Stimulated activated effector memory CD8-positive, alpha-beta T cell treated with anti-CD3 and anti-CD28 coated beads, Interleukin-12 subunit alpha, Interleukin-12 subunit beta, amount 100 ng/mL, for 72 hours (primary cell): Measurements from ENCODE around the gene DNAAF8.

Experiments
- ATAC-seq: fragments of 150-1000 bp; cut with Tn5 transposase; 2 replicates; pipeline ENCODE4 v1.10.0; 2021
- DNase-seq, 2 donors: peaks; one replicate each; pipeline ENCODE4 v3.0.0; 2021 to 2022; ENCODE audit warnings: low spot score in 2 of 2
- H3K27ac Mint-ChIP-seq: one replicate; pipeline ENCODE4 v1.8.0; 2022; ENCODE audit warnings: mild to moderate bottlenecking, mixed read lengths
- H3K36me3 Mint-ChIP-seq: one replicate; pipeline ENCODE4 v1.8.0; 2022; ENCODE audit warnings: mild to moderate bottlenecking, mixed read lengths
- H3K4me1 Mint-ChIP-seq: one replicate; pipeline ENCODE4 v1.8.0; 2022; ENCODE audit warnings: mixed read lengths
- H3K4me3 Mint-ChIP-seq: one replicate; pipeline ENCODE4 v1.8.0; 2022; ENCODE audit warnings: mild to moderate bottlenecking, mixed read lengths
- H3K9me3 Mint-ChIP-seq: one replicate; pipeline ENCODE4 v1.8.0; 2022; ENCODE audit warnings: mixed read lengths

The DNAAF8 gene

DNA sequence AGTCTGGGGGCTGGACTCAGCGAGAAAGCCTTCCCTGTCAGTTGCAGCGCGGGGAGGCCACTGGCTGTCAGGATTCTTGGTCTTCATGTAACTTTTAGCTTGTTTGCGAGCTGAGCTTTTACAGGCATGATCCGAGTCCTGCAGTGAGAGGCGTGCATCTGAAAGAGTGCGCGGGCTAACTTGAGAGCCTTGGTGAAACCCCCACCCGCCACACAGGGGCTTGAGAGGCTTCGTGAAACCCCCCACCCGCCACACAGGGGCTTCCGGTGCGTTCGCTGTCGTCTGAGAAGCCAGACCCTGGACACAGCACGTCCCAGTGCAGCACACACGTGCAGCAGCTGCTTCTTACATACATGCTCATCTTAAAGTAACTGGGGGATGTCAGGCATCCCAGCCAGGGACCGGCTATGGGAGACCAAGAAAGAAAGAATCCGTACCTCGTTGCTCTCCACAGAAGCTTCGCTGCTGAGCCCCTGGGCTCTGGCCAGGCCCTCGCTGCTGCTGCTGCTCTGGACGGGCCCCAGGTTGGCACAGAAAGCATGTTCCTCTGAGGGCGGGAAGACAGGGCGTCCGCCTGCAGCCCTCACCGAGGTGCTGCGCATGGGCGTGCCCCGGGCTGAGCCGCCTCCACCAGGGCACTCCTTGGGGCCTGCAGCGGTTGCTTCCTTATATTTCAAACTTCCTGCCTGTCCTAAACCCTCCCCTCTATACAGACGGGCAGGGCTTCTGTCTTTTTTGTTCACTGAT lies 33.2 kb upstream of the DNAAF8 start:
- H3K36me3 Mint-ChIP-seq, result peaks cover 48% of the 10 kb centered on the region
- no peaks in the 10 kb centered on the region for H3K9me3 Mint-ChIP-seq
- H3K4me3 Mint-ChIP-seq, result no peak overlapping the region
- no peaks in the 10 kb centered on the region for H3K4me1 Mint-ChIP-seq
- ATAC-seq, result no peak
- H3K27ac Mint-ChIP-seq, result peak overlapping the region; percentile 48
- no peak for DNase-seq

DNA sequence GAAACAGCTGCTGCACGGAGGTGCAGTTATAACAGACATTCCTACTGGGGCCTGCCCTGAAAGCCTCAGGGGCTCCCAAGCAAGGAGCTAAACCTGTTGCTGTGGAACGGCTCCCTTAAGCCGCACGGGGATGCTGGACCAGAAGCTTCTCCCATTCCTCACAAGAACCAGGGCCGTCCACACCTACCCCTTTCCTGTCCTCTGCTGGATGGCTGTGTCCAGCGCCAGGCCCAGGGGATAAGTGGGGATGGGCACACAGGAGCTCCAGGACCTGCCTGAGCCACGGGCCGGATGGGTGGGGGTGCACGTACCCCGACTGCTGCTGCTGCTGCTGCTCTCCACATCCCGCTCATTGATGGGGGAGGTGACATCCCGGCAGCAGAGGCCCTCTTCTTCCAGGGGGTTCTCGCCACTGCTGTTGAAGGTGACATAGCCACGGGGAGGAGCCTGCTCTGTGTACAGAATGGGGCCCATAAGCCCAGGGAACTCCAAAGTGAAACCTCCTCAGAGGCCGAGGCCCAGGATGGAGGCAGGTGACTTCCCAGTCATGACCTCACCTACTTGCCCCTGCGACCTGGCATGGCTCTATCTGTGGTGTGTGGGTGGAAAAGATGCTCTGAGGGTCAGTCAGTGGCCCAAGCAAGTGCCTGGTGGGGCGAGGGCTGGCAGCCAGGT lies 32.4 kb upstream of the DNAAF8 start:
- no peaks in the 10 kb centered on the region for H3K9me3 Mint-ChIP-seq
- H3K4me1 Mint-ChIP-seq, result peaks cover 4% of the 10 kb centered on the region
- peaks cover 46% of the 10 kb centered on the region for H3K36me3 Mint-ChIP-seq
- ATAC-seq (no peak), DNase-seq (no peak)
- no peak overlapping the region for H3K4me3 Mint-ChIP-seq
- peak overlapping the region; percentile 37 for H3K27ac Mint-ChIP-seq

DNA sequence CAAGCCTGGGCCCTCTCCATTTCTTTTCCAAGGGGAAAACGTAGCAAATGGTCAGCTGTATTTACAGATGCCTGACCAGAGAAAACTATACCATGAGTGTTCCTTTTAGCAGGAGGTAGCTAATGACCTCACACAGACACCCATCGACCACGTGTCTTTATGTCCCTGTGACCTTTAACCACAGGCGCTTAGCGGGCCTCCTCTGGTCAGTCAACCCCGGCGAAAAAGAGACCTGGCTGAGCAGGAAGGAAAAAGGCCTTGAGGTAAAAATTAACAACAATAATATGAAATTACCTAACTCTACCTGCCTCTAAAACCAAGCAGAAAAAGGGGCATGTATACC lies 31.9 kb upstream of the DNAAF8 start:
- DNase-seq (no peak), ATAC-seq (no peak)
- H3K4me3 Mint-ChIP-seq, result no peak overlapping the region
- H3K27ac Mint-ChIP-seq, result peak overlapping the region; percentile 37
- peaks cover 6% of the 10 kb centered on the region for H3K4me1 Mint-ChIP-seq
- peaks cover 48% of the 10 kb centered on the region for H3K36me3 Mint-ChIP-seq
- no peaks in the 10 kb centered on the region for H3K9me3 Mint-ChIP-seq

DNA sequence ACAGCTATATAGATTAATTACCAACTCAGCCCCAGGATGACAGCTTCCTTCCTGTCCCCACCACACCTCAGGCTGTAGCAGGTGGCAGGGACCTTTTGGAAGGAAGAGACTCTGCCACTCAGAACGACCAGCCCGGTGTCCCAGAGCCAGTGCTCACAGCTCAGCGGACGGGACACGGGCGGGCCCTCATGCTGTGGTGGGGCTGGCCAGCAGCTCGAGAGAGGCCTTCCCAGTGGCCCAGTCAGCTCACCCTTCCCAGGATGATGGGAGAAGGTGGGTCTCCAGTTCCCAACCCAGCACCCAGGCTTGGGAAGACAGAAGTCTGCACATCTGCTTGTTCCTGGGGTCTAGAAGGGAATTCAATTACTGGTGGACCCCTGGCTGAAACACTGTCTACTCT lies 30.4 kb upstream of the DNAAF8 start:
- no peak overlapping the region for H3K4me3 Mint-ChIP-seq
- H3K27ac Mint-ChIP-seq, result no peak overlapping the region
- peaks cover 6% of the 10 kb centered on the region for H3K4me1 Mint-ChIP-seq
- ATAC-seq, result no peak
- peaks cover 59% of the 10 kb centered on the region for H3K36me3 Mint-ChIP-seq
- no peaks in the 10 kb centered on the region for H3K9me3 Mint-ChIP-seq
- DNase-seq, result no peak

DNA sequence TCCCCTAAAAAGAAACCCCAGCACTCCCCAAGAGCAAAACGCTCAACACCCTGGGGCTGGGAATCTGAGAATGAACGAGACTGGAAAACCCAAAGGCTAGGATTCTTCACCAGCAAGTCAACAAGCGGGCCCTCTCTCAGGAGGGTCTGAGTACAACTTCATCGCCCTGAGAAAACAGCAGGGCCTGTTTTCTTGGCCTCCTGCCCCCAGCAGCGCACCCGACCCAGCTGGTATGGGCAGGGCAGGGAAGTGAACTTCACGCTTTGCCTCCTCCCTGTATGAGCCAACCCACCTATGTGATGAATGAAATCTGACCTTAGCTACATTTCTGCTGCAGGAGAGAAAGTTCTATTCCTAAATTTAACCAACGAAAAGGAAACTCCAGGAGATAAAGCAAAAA lies 29.8 kb upstream of the DNAAF8 start:
- Mint-ChIP-seq H3K36me3 (peaks cover 59% of the 10 kb centered on the region), H3K9me3 (no peaks in the 10 kb centered on the region), H3K4me1 (peaks cover 6% of the 10 kb centered on the region), H3K4me3 (no peak overlapping the region), H3K27ac (no peak overlapping the region)
- no peak for DNase-seq
- ATAC-seq, result no peak

DNA sequence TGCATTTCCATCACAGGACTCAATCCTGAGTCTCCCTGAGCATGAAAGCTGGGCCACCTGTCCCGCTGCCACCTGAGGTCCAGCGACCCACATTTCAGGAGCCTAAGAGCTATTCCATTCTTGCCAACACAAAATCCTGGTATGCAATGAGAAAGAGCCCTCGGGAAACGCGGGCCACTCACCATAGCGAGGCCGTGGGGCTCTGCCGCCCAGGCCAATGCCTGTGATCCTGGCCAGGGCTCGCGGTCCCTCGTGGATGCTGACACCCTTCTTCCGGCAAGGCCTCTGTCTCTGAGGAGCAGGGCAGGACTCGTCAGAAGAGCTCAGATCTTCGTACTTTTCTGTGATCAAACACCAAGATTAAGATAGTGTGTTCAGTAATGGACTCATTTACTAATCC lies 29.4 kb upstream of the DNAAF8 start:
- Mint-ChIP-seq H3K27ac (no peak overlapping the region), H3K9me3 (no peaks in the 10 kb centered on the region), H3K36me3 (peaks cover 59% of the 10 kb centered on the region), H3K4me3 (no peak overlapping the region), H3K4me1 (peaks cover 6% of the 10 kb centered on the region)
- ATAC-seq (no peak), DNase-seq (no peak)

DNA sequence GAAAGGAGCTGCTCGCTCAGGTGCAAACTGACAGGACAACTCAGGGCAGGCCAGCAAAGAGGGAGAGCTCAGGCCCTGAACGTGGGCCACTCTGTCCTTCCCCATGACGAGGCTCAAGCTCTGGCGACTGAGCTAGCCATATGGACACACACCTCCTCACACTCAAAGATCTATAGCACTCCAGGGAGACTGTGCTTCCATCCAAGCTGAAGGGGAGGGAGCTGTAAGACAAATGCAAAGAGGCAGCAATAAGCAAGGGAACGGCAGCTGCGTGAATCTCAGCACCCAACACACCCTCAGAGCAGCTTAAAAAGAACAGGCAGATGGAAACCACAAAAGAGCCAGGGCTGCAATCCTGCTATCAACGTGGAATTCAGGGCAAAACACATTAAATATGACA lies 27.5 kb upstream of the DNAAF8 start:
- DNase-seq (no peak), ATAC-seq (no peak)
- Mint-ChIP-seq H3K4me1 (peaks cover 6% of the 10 kb centered on the region), H3K27ac (no peak overlapping the region), H3K9me3 (no peaks in the 10 kb centered on the region), H3K4me3 (no peak overlapping the region), H3K36me3 (peaks cover 72% of the 10 kb centered on the region)

DNA sequence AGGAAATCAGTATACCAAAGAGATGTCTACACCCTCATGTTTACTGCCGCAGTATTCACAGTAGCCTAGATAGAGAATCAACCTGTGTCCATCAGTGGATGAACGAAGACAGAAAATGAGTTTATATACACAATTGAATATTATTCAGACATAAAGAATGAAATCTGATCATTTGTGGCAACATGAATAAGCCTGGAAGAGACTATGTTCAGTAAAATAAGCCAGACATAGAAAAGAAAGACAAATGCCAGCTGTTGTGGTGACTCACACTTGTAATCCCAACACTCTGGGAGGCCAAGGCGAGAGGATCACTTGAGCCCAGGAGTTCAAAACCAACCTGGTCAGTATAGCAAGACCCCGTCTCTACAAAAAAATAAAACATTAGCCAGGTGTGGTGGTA lies 24.9 kb upstream of the DNAAF8 start:
- H3K36me3 Mint-ChIP-seq, result peaks cover 91% of the 10 kb centered on the region
- DNase-seq, result no peak
- H3K27ac Mint-ChIP-seq, result no peak overlapping the region
- peaks cover 6% of the 10 kb centered on the region for H3K4me1 Mint-ChIP-seq
- H3K9me3 Mint-ChIP-seq, result no peaks in the 10 kb centered on the region
- ATAC-seq, result no peak
- H3K4me3 Mint-ChIP-seq, result no peak overlapping the region

DNA sequence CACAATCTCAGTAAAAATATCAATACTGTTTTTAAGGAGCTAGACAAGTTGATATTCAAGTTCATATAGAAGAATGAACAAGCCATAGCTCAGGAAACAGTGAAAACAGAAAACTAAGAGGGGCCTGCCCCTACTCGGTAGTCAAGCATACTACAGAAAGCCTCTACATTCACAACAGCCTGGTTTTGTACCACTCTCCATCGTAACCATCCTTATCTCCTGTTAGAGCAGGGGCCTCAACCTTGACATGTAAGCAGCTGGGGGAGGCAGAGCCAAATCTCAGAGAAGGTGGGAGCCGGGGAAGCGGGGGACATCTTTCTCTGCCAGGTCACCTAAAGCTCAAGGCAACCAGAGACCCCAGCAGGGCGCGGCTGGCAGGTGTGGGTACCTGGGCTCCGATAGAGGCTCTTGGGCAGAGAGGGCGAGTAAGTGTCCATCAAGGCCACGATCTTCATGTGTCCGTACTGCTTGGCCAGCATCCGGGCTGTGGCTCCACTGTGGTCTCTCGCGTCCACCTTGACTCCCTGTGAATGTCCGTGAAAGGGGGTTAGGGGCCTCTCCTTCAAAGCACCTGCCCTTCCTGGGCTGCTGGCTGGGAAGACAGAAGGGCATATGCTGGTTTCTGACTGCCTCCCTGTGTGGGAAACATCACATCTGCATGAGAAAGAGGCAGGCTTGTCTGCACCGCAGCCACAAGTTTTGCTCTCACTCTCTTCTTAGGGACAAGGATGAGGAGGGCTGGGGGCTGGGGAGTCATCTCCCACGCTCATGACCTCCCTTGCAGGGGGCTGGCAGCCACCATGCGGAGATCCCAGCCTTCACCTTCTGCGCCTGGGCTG lies 20.5 kb upstream of the DNAAF8 start:
- H3K9me3 Mint-ChIP-seq, result no peaks in the 10 kb centered on the region
- H3K4me1 Mint-ChIP-seq, result no peaks in the 10 kb centered on the region
- peaks cover 74% of the 10 kb centered on the region for H3K36me3 Mint-ChIP-seq
- no peak overlapping the region for H3K4me3 Mint-ChIP-seq
- no peak overlapping the region for H3K27ac Mint-ChIP-seq
- DNase-seq, result no peak
- ATAC-seq, result no peak

DNA sequence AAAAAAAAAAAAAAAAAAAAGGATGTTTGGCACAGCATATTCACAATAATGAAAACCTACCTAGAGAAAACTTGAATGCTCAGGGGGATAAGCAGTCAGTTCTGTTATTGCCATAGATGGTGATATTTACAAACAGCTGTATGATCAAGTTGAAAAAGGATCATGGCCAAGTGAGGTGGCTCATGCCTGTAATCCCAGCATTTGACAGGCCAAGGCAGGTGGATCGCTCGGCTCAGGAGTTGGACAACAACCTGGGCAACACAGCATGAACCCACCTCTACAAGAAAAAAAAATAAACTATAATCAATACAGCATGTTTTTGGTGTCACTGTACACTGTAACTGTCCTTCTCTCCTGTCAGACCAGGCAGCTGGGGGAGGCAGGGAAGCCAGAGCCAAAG lies 19.3 kb upstream of the DNAAF8 start:
- H3K27ac Mint-ChIP-seq, result peak overlapping the region; percentile 34
- H3K4me1 Mint-ChIP-seq, result no peaks in the 10 kb centered on the region
- no peak for DNase-seq
- no peak overlapping the region for H3K4me3 Mint-ChIP-seq
- H3K9me3 Mint-ChIP-seq, result no peaks in the 10 kb centered on the region
- ATAC-seq, result no peak
- H3K36me3 Mint-ChIP-seq, result peaks cover 62% of the 10 kb centered on the region

DNA sequence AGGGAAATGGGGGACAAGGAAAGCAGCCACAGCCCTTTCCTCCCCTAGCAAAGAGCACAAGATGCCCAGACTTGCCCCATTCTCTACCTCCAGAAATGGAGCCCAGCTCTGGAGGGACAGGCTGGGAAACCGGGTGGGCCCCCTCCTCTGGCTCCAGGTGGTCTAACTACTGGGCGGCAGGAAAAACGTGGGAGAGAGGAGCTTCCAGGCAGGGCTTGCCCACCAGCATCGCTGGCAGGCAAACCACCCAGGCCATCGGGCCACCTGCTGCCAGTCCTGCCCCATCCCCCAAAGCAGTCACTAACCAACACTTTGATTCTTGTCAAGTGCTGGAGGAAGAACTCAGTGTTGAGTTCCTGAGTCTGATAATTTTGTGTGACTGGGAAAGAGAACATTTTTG lies 15.9 kb upstream of the DNAAF8 start:
- no peaks in the 10 kb centered on the region for H3K4me1 Mint-ChIP-seq
- no peaks in the 10 kb centered on the region for H3K9me3 Mint-ChIP-seq
- ATAC-seq (no peak), DNase-seq (no peak)
- H3K4me3 Mint-ChIP-seq, result no peak overlapping the region
- peaks cover 30% of the 10 kb centered on the region for H3K36me3 Mint-ChIP-seq
- H3K27ac Mint-ChIP-seq, result no peak overlapping the region

DNA sequence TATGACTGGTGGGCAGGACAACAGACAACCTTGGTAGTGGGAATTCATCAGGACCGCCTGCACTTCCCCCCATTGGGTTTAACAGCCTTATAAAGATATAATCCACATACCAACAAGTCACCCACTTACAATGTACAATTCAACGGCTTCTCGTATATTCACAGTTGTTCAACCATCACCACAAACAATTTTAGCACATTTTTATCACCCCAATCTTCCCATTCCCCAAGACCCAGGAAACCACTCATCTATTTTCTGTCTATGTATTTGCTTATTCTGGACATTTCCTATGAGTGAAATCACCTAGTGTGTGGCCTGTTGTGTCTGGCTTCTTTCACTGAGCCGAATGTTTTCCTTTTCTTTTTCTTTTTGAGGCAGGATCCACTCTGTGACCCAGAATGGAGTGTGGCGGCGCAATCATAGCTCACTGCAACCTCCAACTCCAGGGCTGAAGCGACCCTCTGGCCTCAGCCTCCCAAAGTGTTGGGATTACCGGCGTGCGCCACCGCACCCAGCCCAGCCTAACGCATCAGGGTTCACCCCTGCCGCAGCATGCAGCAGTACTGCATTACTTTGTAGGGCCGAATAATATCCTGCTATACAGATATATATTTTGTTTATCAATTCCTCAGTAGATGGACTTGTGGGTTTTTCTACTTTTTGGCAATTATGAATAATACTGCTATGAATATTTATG lies 11.1 kb upstream of the DNAAF8 start:
- Mint-ChIP-seq H3K9me3 (no peaks in the 10 kb centered on the region), H3K4me3 (no peak overlapping the region), H3K4me1 (no peaks in the 10 kb centered on the region), H3K36me3 (peaks cover 13% of the 10 kb centered on the region), H3K27ac (no peak overlapping the region)
- ATAC-seq (no peak), DNase-seq (no peak)

DNA sequence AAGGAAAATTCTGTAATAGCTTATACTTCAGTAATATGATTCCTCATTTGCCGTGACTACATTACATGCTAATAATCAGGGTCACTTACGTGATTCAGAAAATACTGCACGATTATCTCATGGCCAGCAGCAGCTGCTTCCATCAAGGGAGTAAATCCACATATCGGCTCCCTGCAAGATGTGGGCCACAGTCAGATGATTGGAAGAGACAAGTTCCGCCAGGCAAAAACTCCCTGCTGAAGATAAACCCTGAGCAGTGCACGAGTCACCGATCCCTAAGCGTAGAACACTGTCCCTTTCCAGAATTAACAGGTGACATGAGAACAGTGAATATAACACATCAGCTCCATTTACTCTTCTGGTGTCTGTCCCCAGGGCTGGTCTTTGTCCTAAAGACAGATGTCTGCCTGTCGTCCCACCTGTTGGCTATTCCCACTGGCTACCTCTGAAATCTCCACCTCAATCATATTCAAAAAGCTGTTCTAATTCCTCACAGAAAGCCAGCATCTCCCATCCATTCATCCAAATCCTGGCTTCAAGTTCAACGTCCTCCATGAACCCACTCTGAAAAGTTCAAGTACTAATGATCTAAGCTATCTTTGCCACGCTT lies 9.6 kb upstream of the DNAAF8 start:
- Mint-ChIP-seq H3K4me1 (no peaks in the 10 kb centered on the region), H3K9me3 (no peaks in the 10 kb centered on the region), H3K36me3 (peaks cover 18% of the 10 kb centered on the region), H3K27ac (no peak overlapping the region), H3K4me3 (no peak overlapping the region)
- DNase-seq, result no peak
- no peak for ATAC-seq

DNA sequence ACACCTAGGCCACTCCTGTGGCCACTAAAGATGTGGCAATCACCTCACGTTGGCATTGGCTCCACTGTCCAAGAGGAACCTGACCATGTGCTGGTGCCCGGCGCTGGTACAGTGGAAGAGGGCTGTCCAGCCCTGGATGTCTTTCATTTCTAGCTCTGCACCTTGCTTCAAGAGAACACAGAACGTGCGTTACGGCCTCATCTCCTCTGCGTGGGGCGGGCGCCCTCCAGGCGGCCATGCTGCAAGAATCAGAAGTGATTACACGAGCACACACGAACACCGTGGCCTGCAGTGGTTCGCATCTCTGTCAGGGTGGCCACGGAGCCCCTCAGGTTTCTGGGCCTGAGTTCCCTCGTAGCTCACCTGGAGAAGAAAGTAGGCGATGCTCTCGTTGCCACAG lies 7.7 kb upstream of the DNAAF8 start:
- DNase-seq (no peak), ATAC-seq (no peak)
- Mint-ChIP-seq H3K9me3 (no peaks in the 10 kb centered on the region), H3K4me1 (no peaks in the 10 kb centered on the region), H3K27ac (no peak overlapping the region), H3K4me3 (no peak overlapping the region), H3K36me3 (peaks cover 28% of the 10 kb centered on the region)

DNA sequence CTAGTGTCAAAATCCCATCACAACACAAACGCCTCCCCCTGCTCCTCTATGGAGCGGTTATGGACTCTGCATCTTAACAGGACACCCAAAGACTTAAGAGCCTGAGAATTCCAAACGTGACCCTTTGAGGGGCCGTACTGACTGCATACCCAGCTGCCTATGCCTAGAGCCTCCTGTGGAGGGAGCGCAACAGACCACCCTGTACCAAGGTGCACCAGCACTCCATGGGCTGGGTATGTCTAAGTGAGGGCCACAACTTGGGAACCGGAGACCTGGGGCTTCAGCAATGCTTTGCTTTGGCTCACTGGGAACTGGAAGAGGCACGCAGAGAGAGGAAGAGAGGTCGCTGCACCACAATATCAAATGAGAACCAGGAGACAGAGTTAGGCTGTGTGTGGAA lies 5.7 kb upstream of the DNAAF8 start:
- ATAC-seq (no peak), DNase-seq (no peak)
- Mint-ChIP-seq H3K4me3 (no peak overlapping the region), H3K27ac (peak overlapping the region; percentile 76), H3K4me1 (peaks cover 12% of the 10 kb centered on the region), H3K36me3 (peaks cover 28% of the 10 kb centered on the region), H3K9me3 (no peaks in the 10 kb centered on the region)
